HFFc6 (cell line): Measurements from ENCODE around the gene AURKA. TPM values are rescaled to one million over a fixed set of nuclear protein-coding genes. Genes with fewer than 3 reads are reported as not detected.

Experiments used
- DNase-seq: peaks from one replicate; pipeline ENCODE4 v3.0.0-alpha.2; 2018
- H3K27ac Mint-ChIP-seq: 2 replicates; pipeline ENCODE4 v1.8.0; 2020; ENCODE audit warnings: mild to moderate bottlenecking, mixed read lengths
- H3K27me3 Mint-ChIP-seq: 2 replicates; pipeline ENCODE4 v1.8.0; 2021; ENCODE audit warnings: mild to moderate bottlenecking, moderate library complexity, mixed read lengths; ENCODE audit not compliant: insufficient read depth
- H3K36me3 Mint-ChIP-seq: 2 replicates; pipeline ENCODE4 v1.8.0; 2021; ENCODE audit warnings: low read depth, mixed read lengths
- H3K4me1 Mint-ChIP-seq: 2 replicates; pipeline ENCODE4 v1.8.0; 2020; ENCODE audit warnings: low read depth, mixed read lengths
- H3K4me3 Mint-ChIP-seq: 2 replicates; pipeline ENCODE4 v1.8.0; 2020; ENCODE audit warnings: mild to moderate bottlenecking, moderate library complexity, mixed read lengths
- H3K9me3 Mint-ChIP-seq: 2 replicates; pipeline ENCODE4 v1.8.0; 2020; ENCODE audit warnings: mild to moderate bottlenecking, mixed read lengths
- CTCF ChIP-seq: fragments of 200-600 bp; sonication (generic); IDR thresholded peaks from 2 replicates; pipeline ENCODE4 v1.5.0; 2021; ENCODE audit warnings: antibody characterized with exemption, mild to moderate bottlenecking
- total RNA-seq, 6 experiments: library from RNA; stranded (reverse); fragmentation: NEBNext Ultra II Directional; extraction: Animal tissue kit (Norgen Biotek cat#: 25700); gene quantifications; 2 replicates in 1 of 6; 3 replicates in 5 of 6; pipeline ENCODE4 v1.2.3, GENCODE V29; 2021

AURKA gene
- total RNA-seq, 6 experiments from 2014 or later: 37.2 to 82.0 (median 77.1) TPM

- Mint-ChIP-seq H3K36me3 (no peaks in the 10 kb centered on the region), H3K9me3 (no peaks in the 10 kb centered on the region; the same call in 1 of the 2 replicates), H3K4me3 (no peak overlapping the region), H3K4me1 (no peaks in the 10 kb centered on the region), H3K27me3 (no peaks in the 10 kb centered on the region; the same call in 1 of the 2 replicates), H3K27ac (no peak overlapping the region)
- TF ChIP-seq CTCF: no peak
- DNase-seq: no peak
These were observed 69.3 kb downstream of the AURKA start for GRCh38 chr20:56322681-56323080.

Other genes starting within 250 kb of the AURKA start
- not detected for gene MC3R, start 143.5 kb downstream of the AURKA start, total RNA-seq
- gene FAM210B, start 33.2 kb downstream of the AURKA start, total RNA-seq: 10 to 100 TPM; 34.5 to 58.6 (median 41.0) TPM
- gene CSTF1, start 430 bp upstream of the AURKA start, total RNA-seq: 10 to 100 TPM; 32.1 to 40.5 (median 34.6) TPM
- gene CASS4, start 20.0 kb upstream of the AURKA start, total RNA-seq: under 1 TPM; 0.38 to 0.70 (median 0.56) TPM
- 100 to 1,000 TPM; 148 to 158 (median 153) TPM for gene RTF2, start 76.4 kb upstream of the AURKA start, total RNA-seq
- gene FAM209A, start 132.5 kb upstream of the AURKA start, total RNA-seq: under 1 TPM in 1 of 6 experiments, not detected in 5; 0.21 TPM
- under 1 TPM in 2 of 6 experiments, not detected in 4; 0.28 to 0.31 TPM for gene FAM209B, start 141.0 kb upstream of the AURKA start, total RNA-seq
- gene TFAP2C, start 237.1 kb upstream of the AURKA start, total RNA-seq: 1 to 10 TPM; 1.6 to 4.5 (median 1.9) TPM